Epithelial cell of esophagus (primary cell): ENCODE results near the gene ULK4.

Source experiments
- DNase-seq: peaks from one replicate; pipeline ENCODE4 v3.0.0; 2010; ENCODE audit warnings: low read depth
- H3K4me3 ChIP-seq: 2 replicates; pipeline ENCODE4 v1.5.1; 2011; ENCODE audit warnings: mild to moderate bottlenecking, low read length, control low read depth
- TF ChIP-seq, protein P1 (sequence below): IDR thresholded peaks from 2 replicates; pipeline ENCODE4 v1.5.1; 2011; ENCODE audit warnings: low read depth, mild to moderate bottlenecking, low read length, control low read depth, inconsistent platforms; ENCODE audit not compliant: insufficient read depth; ENCODE audit errors: missing control alignments

The ULK4 gene

DNA sequence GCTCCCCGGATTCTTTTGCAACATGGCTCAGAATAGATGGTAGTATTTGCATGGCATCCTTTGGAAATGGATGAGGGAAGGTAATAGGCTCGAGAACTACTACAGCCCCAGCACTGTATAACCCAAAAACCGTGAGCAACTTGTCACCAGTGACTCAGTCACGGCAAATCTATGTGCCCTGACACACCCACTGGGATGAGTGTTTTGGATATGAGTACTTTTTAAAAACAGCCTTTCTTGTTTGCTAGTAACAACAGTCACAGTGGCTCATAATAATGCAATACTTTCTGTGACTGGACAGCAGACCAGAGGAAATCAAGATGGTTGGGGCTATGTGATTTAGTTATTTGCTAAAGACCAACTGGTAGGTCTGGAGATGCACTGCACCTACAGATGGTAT is 299.6 kb downstream of the ULK4 start:
- peak; percentile 61 for DNase-seq
- H3K4me3 ChIP-seq = no peak overlapping the region
- TF ChIP-seq, protein P1, sequence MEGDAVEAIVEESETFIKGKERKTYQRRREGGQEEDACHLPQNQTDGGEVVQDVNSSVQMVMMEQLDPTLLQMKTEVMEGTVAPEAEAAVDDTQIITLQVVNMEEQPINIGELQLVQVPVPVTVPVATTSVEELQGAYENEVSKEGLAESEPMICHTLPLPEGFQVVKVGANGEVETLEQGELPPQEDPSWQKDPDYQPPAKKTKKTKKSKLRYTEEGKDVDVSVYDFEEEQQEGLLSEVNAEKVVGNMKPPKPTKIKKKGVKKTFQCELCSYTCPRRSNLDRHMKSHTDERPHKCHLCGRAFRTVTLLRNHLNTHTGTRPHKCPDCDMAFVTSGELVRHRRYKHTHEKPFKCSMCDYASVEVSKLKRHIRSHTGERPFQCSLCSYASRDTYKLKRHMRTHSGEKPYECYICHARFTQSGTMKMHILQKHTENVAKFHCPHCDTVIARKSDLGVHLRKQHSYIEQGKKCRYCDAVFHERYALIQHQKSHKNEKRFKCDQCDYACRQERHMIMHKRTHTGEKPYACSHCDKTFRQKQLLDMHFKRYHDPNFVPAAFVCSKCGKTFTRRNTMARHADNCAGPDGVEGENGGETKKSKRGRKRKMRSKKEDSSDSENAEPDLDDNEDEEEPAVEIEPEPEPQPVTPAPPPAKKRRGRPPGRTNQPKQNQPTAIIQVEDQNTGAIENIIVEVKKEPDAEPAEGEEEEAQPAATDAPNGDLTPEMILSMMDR = no peak

DNA sequence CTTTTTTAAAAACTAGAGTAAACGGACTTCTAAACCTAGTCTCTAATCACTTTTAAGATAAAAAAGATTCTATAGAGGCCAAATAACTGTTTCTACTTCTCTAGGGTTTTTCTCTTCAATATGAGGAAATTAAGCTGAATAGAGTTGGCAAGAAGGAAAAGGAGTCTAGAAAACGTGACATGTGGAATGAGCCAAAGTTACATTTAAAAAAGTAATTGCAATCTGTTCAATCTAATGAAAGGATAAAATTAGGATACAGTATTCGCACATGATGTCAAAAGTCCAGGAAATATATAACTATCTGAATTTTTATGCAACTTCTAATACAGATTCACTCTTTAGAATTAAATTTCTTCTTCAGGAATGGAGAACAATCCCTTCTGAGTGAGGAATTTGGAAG is 300.1 kb downstream of the ULK4 start:
- no peak overlapping the region for H3K4me3 ChIP-seq
- no peak for DNase-seq
- TF ChIP-seq, protein P1 = no peak

DNA sequence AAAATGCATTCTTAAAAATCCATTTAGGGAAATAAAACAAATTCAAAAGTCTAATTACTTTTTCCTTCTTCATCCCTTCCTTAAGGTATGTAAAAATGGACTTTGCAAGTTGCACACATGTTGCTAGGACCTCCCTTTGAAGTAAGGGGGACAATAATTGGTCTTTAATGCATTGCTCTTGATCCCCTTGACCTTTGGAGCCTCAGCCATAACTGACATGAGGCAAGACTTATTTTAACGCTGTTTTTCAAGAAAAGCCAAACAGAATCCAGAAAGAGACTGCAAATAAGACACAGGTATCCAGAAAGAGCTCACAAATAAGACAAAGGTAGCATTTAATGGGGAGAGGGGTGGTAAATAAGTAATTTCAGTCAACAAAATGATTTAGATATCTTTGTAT is 301.4 kb downstream of the ULK4 start:
- DNase-seq = no peak
- TF ChIP-seq, protein P1 = no peak
- H3K4me3 ChIP-seq = no peak overlapping the region

DNA sequence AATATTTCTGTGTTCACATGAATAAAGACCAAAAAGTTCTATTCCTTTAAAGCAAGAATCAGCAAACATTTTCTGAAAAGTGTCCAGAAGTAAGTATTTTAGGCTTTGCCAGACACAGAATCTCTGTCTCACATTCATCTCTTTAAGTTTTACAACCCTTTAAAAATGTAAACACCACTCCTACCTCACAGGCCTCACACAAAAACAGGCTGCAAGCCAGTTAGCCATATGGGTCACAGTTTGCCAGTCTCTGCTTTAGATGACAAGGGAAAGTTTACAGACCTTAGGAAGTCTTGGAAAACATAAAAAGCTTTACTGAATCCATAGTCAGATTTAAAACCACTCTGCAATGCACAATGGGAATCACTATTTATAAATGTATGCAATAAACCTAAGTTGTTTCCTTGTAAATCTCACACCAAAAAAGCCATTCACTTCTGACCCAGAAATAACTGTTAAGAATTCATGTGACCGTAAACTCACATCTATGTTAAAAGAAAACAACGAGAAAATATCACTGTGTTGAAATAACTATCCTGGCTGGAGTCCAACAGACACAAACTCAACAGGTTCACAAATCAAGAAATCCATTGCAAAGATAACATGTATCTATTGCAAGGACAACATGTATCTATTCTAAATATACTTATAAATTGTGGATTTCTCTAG is 308.2 kb downstream of the ULK4 start:
- DNase-seq = no peak
- TF ChIP-seq, protein P1 = no peak
- no peak overlapping the region for H3K4me3 ChIP-seq

DNA sequence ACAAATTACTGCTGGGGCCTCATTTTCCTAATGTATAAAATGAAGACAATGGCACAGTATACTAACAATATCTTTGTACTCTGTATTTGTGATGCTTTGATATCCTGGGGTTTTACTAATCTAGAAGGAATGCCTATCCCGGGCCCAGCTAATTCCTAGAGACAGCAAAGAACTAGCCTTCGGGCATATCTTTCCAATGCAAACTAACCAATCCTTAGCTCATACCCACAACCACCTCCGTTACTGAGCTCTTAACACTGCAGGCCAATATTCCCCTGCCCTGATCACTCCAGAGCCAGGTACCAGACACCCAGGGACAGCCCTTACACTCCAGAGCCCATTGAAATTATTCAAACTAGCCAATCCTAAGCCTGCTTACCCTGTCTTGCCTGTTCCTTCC is 309.0 kb downstream of the ULK4 start:
- no peak overlapping the region for H3K4me3 ChIP-seq
- TF ChIP-seq, protein P1 = no peak
- peak; percentile 19 for DNase-seq

DNA sequence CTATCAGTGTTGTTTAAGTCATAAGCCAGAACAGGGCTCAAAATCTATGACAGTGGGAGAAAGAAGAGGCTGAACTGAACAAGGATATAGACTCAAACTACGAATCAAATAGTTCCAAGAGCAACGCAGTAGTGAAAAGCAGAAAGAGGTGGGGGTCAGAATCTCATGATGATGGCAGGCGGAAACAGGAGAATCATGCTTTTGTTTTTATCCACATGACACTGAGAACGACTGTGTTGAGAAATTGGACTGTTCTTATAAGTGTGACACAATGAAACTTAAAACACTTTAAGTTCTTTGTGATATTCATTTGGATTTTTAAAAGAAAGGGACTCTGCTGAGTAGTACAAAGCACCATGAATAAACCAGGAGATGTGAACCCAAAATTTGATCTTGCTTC is 309.4 kb downstream of the ULK4 start:
- DNase-seq = no peak
- TF ChIP-seq, protein P1 = no peak
- no peak overlapping the region for H3K4me3 ChIP-seq

DNA sequence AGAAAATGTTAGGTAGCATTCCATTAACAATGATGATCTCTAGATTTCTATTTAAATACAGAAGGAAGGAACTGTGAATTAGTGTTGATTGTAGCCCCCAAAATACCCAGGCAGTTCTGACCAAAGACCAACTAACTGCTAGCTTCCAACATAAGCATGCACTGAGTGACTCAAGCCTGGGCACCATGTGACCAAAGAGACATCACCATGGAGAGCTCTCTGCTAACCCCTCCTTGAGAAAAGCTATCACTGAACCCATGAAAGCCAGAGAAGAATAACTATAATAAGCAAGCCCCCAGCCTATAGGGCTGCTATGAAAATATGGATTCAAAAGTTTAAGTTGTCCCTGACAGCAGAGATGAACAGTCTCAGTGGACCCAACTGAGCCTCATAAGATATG is 310.2 kb downstream of the ULK4 start:
- TF ChIP-seq, protein P1 = no peak
- H3K4me3 ChIP-seq = no peak overlapping the region
- no peak for DNase-seq
